Mononuclear cell (primary cell): ENCODE results near the gene VEGFA. TPM values are rescaled to one million over a fixed set of nuclear protein-coding genes. Genes with fewer than 3 reads are reported as not detected.

ENCODE experiments used
- H3K27me3 ChIP-seq: 2 replicates; pipeline ENCODE4 v1.6.0; 2011; ENCODE audit warnings: low read length, control low read depth; ENCODE audit not compliant: insufficient read depth
- H3K4me1 ChIP-seq: 2 replicates; pipeline ENCODE4 v1.5.1; 2011; ENCODE audit warnings: mild to moderate bottlenecking, low read length, control low read depth; ENCODE audit not compliant: insufficient read depth
- H3K4me3 ChIP-seq: 2 replicates; pipeline ENCODE4 v1.5.1; 2011; ENCODE audit warnings: mild to moderate bottlenecking, low read length, moderate library complexity
- H3K9me3 ChIP-seq: 2 replicates; pipeline ENCODE4 v1.5.1; 2011; ENCODE audit warnings: low read depth, mild to moderate bottlenecking, control low read depth, low read length
- total RNA-seq: library from RNA; depleted of rRNA; stranded (reverse); fragments of >200 nt; gene quantifications from one replicate; pipeline ENCODE4 v1.2.3, GENCODE V29; 2012

The VEGFA gene
- total RNA-seq, 1 donor = 78.8 TPM

DNA sequence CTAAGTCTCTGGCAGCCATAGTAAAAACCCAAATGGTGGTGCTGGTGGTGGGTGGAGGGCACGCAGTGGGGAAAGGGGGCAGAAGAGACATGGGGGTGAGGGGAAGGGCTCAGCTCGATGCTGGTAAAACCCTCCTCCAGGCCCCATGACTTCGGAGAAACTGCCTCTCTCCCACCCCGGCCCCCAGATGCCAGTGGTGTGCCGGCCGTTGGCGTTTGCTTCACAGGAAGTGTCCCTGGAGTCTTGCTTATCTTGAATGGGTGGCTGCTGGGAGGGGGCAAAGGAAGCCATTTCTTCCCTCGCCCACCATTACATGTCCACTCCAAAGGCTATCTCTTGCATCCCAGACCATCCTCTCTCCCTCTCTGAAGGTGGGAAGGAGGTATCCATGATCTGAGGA lies 25.4 kb downstream of the VEGFA start:
- Histone ChIP-seq H3K4me1 (peaks cover 65% of the 10 kb centered on the region), H3K27me3 (no peaks in the 10 kb centered on the region), H3K9me3 (no peaks in the 10 kb centered on the region), H3K4me3 (no peak overlapping the region)

DNA sequence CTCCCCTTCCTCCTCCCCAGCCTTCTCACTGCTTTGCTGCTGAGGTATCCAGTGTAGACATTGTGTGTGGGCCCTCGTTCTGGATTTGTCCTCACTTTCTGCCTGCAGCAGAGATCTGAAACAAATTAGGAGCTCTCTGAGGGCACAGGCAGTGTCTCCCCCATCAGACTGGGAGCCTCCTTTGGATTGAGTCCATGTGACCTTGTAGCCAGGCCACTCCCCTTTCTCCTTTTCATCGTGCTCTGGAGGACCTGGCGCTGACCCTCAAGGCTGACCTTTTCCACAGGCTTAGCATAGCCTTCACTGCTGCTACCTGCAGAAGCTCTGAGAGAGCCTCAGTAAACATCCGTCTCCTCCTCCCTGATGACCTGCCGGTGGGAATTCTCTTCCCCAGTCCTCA lies 26.2 kb downstream of the VEGFA start:
- Histone ChIP-seq H3K9me3 (no peaks in the 10 kb centered on the region), H3K27me3 (no peaks in the 10 kb centered on the region), H3K4me3 (no peak overlapping the region), H3K4me1 (peaks cover 65% of the 10 kb centered on the region)

DNA sequence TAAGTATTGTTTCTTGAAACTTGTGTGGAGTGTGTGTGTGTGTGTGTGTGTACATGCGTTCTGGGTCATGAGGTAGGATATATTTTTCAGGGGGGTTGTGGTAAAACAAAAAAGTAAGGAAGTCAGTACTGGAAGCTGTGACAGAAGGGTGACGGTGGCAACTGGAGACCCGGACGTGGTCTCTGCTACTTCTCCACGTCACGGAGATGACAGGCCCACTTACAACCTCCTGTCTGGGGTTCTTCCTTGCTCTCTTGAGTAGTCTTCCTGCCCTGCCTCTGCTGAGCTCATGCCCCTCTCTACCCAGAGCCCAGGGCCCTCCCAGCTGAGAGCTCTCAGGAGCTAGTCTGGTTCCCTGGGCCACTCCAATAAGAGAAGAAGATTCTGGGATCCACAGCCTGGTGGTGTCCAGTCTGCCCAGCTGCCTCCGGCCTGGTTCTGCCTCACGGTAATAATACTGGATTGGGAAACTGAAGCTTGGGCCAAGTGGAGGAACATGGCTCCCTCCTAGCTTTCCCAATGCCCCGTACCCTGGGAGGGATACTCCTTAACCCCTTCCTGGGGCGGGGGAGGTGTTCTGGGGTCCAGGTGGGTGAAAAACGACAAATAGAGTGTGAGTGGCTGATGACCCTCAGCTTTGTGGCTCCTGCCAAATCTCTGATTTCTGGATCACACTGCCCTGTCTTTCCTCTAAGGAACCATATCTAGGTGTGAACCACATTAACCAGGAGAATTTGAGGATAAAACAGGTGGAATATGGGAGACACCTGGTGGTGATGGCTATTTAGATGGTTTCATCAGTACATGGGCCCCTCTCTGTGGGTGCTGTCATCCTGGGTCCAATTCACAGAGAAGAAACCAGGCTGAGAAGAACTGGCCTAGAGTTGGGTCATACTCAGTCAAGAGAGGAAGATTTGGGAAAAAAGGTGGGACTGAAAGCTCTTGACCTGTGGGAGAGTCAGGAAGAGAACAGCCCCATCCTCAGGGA lies 27.2 kb downstream of the VEGFA start:
- Histone ChIP-seq H3K4me3 (no peak overlapping the region), H3K4me1 (peaks cover 68% of the 10 kb centered on the region)

DNA sequence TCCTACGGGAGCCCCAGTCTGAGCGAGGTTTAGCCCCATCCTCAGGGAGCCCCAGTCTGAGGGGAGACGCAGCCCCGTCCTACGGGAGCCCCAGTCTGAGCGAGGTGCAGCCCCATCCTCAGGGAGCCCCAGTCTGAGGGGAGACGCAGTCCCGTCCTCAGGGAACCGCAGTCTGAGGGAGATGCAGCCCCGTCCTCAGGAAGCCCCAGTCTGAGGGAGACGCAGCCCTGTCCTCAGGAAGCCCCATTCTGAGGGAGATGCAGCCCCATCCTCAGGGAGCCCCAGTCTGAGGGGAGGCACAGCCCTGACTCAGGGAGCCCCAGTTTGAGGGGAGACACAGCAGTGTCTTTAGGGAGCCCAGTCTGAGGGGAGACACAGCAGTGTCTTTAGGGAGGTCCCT lies 27.9 kb downstream of the VEGFA start:
- Histone ChIP-seq H3K4me3 (no peak overlapping the region), H3K9me3 (no peaks in the 10 kb centered on the region), H3K4me1 (peaks cover 75% of the 10 kb centered on the region), H3K27me3 (no peaks in the 10 kb centered on the region)

More for the DNA sequence above, 27.2 kb downstream of the VEGFA start:
- Histone ChIP-seq H3K9me3 (no peaks in the 10 kb centered on the region), H3K27me3 (no peaks in the 10 kb centered on the region)

DNA sequence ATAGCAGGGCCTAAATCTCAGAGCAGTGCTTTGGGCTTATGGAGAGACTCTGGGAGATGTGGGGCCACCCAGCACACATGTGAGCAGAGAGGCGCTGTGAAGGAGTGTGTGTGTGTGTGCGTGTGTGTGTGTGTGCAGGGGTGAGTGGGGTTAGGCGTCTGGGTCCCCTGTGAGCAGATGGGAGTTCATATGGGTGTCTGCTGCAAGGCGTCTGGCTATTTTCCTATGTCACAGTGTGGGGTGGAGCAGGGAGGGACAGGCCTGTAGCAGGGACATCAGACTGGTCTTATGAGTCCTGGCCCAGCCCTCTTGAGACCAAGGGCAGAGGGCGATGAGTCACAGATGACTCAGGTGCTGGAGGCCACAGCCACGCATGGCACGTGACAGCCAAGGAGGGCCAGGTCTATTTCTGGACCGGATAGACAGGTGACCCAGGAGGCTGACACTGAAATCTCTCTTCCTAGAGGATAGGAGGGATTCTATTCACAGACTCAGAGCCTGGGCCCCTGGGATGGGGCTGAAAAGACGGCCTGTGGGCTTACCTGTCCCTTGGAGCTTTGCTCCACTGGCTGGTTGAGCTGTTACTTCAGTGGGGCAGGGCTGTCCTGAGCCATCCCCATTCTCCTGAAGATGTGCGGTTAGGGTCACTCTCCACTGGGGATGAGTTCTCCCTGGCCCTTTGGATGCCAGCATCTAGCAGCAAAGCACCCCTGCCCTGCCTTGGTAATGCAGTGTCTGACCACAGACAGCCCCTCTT lies 28.9 kb downstream of the VEGFA start:
- H3K27me3 ChIP-seq = no peaks in the 10 kb centered on the region
- H3K4me3 ChIP-seq = no peak overlapping the region
- no peaks in the 10 kb centered on the region for H3K9me3 ChIP-seq
- peaks cover 85% of the 10 kb centered on the region for H3K4me1 ChIP-seq

DNA sequence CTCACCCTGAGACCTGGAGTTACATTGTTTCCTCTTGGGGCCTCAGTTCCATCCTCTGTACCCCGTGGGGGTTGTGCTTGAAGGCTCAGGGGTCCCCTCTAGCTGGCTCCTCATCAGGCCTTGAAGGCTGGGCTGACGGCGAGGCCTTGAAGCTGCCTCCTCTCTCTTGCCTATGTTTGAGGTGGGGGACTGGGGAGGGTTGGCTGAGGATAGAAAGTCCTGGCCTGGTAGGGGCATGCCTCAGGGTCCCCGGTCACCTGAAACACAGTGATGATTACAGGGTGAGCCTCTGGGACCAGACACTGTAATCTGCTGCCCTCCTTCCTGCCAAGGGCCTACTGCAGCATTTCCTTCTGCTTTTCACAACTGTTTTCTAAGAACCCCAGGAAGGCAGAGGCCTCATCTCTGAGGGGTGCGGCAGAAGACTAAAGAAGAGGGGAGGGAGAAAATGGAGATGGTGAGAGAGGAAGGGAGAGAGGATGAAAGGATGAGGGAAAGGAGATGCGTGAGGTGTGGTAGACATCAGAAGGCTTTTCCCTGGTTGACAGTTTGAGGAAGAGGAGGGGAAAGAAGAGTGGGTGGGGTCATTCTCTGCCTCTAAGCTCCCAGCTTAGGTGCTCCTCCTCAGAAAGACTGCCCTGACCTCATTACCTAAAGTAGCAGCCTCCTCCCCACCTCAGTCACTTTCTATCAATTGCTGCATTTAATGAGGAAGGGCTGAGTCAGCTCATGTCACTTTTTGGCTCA lies 29.7 kb downstream of the VEGFA start:
- H3K9me3 ChIP-seq = no peaks in the 10 kb centered on the region
- peaks cover 93% of the 10 kb centered on the region for H3K4me1 ChIP-seq
- no peaks in the 10 kb centered on the region for H3K27me3 ChIP-seq
- no peak overlapping the region for H3K4me3 ChIP-seq

DNA sequence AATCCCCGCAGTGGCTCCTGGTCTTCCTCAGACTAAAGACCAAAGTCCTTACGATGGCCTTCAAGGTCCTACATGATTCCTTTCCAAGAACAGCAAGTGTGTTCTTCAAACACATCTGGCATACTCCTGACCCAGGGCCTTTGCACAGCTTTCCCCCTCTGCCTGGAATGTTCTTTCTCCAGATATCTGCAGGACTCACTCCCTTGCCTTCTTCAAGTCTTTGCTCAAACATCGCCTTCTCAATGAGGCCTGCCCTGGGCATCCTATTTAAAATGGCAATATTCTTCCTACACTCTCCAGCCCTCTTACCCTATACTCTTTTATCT lies 30.2 kb downstream of the VEGFA start:
- Histone ChIP-seq H3K9me3 (no peaks in the 10 kb centered on the region), H3K27me3 (no peaks in the 10 kb centered on the region), H3K4me1 (peaks cover 96% of the 10 kb centered on the region), H3K4me3 (no peak overlapping the region)

DNA sequence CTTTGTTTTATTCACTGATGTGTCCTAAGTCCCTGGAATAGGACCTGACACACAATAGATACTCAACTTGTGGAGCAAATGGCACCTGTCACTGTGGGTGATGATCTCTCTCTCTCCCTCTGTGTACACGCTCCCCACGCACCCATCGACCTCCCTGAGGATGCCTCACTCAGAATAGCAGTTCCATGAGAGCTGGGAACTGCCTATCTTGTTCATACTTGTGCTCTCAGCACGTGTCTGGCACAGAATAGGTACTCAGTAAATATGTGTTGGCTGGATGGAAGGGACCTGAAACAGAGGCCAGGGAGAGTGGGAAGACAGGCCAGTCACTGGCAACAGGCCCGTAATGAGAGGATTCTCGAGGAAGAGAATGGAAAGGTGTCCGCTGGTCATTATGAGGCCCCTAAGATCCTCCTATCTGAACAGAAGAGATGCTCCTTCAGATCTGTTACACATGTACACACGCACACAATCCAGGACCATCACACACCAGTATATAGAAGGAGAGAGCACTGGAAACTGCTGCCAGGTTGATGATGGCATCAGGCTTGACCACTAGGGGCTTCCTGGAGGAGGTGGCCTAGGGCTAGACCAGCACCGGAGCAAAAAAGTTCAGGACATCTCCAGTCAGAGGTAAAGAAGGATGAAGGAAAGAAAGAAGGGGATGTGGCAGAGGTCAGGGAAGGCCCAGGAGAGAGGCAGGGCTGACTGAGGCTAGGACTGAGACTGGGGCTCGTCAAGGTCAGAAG lies 30.9 kb downstream of the VEGFA start:
- no peak overlapping the region for H3K4me3 ChIP-seq
- H3K9me3 ChIP-seq = no peaks in the 10 kb centered on the region
- no peaks in the 10 kb centered on the region for H3K27me3 ChIP-seq
- H3K4me1 ChIP-seq = peaks cover 90% of the 10 kb centered on the region

DNA sequence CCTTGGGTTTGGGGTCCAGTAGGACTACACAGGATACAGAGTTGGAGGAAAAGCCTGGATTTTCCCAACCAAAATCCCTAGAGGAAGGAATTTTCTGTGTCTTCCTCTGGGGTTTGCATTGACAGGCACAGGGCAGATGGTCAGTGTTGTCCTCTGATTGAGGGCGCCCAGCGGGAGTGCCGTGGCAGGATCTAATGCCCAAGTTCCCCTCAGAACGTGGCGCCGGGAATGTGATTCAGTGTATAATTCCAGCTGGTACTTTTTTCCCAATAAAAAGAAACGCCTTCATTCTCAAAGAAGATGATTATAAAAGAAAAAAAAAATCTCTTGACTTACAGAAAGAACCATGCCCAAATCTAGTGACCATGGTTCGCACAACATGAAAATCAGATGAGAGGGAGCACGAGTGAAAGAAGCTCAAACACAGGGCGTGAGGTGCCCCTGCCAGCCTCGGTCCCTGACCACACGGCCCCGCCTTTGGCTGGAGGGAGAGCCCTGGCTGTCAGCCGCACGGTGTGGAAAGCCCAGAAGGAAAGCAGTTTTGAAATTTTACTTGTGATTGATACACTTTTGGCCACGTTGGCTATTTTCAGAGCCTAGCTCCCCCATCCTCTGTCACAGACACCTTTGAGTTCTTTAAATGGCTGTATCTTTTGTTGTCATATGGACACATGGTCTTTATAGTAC lies 31.6 kb downstream of the VEGFA start:
- H3K27me3 ChIP-seq = no peaks in the 10 kb centered on the region
- no peaks in the 10 kb centered on the region for H3K9me3 ChIP-seq
- H3K4me1 ChIP-seq = peaks cover 84% of the 10 kb centered on the region
- no peak overlapping the region for H3K4me3 ChIP-seq

DNA sequence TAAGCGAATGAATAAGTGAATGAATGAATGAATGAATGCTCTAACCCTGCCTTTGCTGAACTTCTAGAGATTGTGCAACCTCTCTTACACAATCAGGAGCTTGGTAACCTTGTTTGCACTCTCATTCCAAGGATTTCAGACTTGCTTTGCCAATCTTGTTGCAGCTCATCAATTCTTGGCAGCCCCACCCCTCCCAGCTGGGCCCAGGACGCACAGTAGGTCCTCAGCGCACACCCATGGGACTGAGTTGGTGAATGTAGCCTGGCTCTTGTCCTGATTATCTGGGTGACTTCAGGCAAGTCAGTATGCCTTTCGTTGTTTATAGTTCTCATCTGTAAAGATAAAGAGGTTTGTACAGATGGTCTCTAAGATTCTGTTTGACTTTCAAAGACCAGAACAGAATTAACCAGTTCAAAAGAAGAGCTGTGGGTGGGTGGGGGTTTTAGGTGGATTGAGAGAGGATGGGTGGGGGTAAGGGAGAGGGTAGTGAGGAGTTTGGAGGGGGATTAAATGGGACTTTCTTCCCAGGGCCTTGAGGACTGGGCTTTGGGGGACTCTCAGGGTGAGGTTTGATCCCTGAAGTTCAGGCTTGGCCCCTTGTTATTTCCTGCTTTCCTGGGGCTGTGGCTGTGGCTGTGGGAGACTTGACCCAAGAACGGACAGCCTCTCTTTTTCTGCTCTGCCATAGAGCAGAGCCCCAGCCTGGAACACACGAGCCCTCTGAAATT lies 33.2 kb downstream of the VEGFA start:
- Histone ChIP-seq H3K27me3 (no peaks in the 10 kb centered on the region), H3K4me1 (peaks cover 68% of the 10 kb centered on the region), H3K9me3 (no peaks in the 10 kb centered on the region), H3K4me3 (no peak overlapping the region)

DNA sequence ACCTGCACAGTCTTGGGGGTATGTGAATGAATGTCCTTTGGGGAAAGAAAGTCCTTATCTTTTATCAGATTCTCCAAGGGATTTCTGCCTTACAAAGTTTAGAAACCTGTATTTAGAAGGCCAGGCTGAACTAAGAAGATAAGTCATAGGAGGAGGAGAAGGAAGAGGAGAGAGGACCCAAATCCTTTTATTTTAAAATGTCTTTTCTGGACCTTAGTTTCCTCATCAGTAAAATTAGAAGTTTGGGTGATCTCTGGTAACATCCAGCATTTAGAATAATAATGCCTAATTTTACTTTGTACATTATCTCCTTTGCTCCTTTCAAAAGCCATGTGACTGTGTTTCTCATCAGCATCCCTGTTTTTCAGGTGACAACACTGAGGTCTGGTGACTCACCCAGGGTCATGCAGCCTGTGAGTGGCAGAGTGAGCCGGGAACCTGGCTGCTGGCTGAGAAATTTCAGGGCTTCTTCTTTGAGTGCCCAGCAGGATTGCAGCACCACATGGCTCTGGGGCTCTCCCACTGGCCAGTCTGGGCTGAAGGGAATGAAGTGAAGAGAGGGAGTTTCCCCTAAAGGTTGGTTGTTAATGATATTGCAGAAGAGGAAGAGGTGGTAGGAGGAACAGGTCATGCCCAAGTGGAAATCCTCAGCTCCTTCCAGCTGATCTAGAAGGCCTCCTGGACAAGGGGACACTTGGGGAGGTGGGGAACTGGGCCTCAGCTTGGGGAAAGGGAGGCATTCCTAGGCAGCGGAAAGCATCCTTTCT lies 34.0 kb downstream of the VEGFA start:
- Histone ChIP-seq H3K9me3 (no peaks in the 10 kb centered on the region), H3K4me1 (peaks cover 61% of the 10 kb centered on the region), H3K27me3 (no peaks in the 10 kb centered on the region), H3K4me3 (no peak overlapping the region)

DNA sequence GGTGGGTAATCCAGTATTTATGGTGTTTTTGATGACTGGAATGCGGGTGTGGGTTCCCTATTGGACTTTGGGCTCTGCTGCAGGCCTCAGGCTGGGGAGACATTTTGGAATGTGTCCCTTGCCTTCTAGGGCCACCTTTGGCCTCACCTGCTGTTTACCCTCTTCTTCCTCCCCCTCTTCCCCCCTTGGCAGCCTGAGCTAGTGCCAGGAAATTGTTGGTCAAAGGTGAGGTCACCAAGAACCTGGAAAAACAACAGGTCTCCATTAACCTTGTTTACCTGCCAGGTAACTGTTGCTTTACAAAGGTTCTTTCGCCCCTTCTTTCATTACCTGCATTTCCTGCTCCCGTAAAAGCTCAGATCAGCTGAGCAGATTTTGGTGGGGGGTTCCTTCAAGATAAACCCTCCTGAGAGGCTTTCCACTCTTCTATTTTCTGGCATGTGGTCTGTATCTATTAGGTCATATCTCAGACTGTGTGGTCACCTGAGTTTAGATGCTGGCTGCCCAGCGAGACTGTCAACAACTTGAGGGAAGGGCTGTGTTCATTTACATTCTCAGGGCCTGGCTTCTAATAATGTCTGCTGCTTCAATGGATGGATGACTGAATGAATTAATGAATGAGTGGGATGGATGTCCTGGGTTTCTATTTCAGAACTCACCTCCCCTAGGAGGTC lies 34.7 kb downstream of the VEGFA start:
- H3K27me3 ChIP-seq = no peaks in the 10 kb centered on the region
- no peaks in the 10 kb centered on the region for H3K9me3 ChIP-seq
- H3K4me3 ChIP-seq = no peak overlapping the region
- H3K4me1 ChIP-seq = peaks cover 53% of the 10 kb centered on the region

DNA sequence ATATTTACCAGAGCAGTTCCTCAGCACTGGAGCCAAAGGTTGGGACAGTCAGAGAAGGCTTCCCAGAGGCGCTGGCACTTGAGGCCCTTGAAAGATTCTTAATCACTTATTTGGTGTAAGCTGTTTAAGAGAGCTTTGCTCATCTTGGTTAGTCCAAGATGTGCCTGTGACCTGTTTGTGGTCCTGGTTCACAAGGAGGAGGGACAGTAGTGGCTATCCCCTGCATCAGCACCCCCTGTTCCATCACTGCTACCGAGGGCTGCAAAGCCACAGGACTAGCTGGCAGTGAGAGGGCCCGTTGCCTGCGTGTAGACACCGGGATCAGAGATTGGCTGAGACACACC lies 35.7 kb downstream of the VEGFA start:
- no peaks in the 10 kb centered on the region for H3K27me3 ChIP-seq
- H3K9me3 ChIP-seq = no peaks in the 10 kb centered on the region
- H3K4me1 ChIP-seq = peaks cover 44% of the 10 kb centered on the region
- H3K4me3 ChIP-seq = no peak overlapping the region
